Activated naive CD8-positive, alpha-beta T cell treated with anti-CD3 and anti-CD28 coated beads, Interleukin-2, amount 50 U/mL, for 24 hours (primary cell): Measurements from ENCODE around the gene TEX48.

Experiments
- ATAC-seq: fragments of 150-1000 bp; cut with Tn5 transposase; one replicate; pipeline ENCODE4 v1.10.0; 2021
- DNase-seq: peaks from one replicate; pipeline ENCODE4 v3.0.0; 2021
- H3K27ac Mint-ChIP-seq: one replicate; pipeline ENCODE4 v1.8.0; 2021; ENCODE audit warnings: mild to moderate bottlenecking, mixed read lengths
- H3K27me3 Mint-ChIP-seq: one replicate; pipeline ENCODE4 v1.8.0; 2021; ENCODE audit warnings: mixed read lengths
- H3K36me3 Mint-ChIP-seq: one replicate; pipeline ENCODE4 v1.8.0; 2021; ENCODE audit warnings: low read depth, mixed read lengths
- H3K4me1 Mint-ChIP-seq: one replicate; pipeline ENCODE4 v1.8.0; 2021; ENCODE audit warnings: mixed read lengths
- H3K4me3 Mint-ChIP-seq: one replicate; pipeline ENCODE4 v1.8.0; 2021; ENCODE audit warnings: mild to moderate bottlenecking, moderate library complexity, mixed read lengths
- H3K9me3 Mint-ChIP-seq: one replicate; pipeline ENCODE4 v1.8.0; 2021; ENCODE audit warnings: mixed read lengths

The TEX48 gene

DNA sequence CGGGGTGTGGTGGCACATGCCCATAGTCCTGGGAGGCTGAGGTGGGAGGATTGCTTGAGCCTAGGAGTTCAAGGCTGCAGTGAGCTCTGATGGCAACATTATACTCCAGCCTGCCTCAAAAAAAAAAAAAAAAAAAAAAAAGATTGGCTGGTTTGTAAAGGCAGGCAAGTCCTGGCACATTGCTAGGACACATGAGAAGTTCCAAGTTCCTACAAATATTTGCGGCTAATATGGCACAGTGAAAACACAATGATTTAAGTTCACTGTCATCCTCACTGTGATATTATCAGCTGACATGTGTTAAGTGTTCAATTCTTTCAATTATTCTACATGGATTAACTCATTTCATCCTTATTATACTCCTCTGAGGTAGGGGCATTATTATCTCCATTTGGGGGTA lies 50.8 kb downstream of the TEX48 start:
- ATAC-seq (no peak), DNase-seq (no peak)
- no peaks in the 10 kb centered on the region for H3K9me3 Mint-ChIP-seq
- H3K27me3 Mint-ChIP-seq = no peaks in the 10 kb centered on the region
- H3K27ac Mint-ChIP-seq = no peak overlapping the region
- no peaks in the 10 kb centered on the region for H3K4me1 Mint-ChIP-seq
- H3K36me3 Mint-ChIP-seq = peaks cover 53% of the 10 kb centered on the region
- no peak overlapping the region for H3K4me3 Mint-ChIP-seq

GRCh38 chr9:114629563-114630090 lies 52.4 kb downstream of the TEX48 start:
- no peak overlapping the region for H3K27ac Mint-ChIP-seq
- no peaks in the 10 kb centered on the region for H3K27me3 Mint-ChIP-seq
- ATAC-seq (no peak), DNase-seq (no peak)
- H3K4me1 Mint-ChIP-seq = no peaks in the 10 kb centered on the region
- H3K4me3 Mint-ChIP-seq = no peak overlapping the region
- no peaks in the 10 kb centered on the region for H3K9me3 Mint-ChIP-seq
- H3K36me3 Mint-ChIP-seq = peaks cover 49% of the 10 kb centered on the region

DNA sequence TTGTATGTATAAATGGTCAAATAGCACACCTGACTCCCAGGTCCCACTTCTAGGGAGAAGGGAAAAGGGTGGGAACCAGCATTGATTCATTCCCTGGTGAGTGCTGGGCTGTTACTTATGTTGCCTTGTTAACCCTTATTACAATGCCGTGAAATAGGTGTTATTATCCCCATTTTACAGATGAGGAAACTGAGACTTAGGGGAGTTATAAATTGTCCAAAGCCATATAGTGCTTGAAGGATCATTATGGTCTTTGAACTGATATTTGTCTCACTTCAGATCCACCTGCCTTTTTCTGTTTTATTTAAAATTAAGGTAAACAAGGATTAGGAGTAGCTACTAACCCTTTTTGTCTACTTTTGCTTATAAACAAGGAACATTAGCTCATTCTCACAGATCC lies 54.4 kb downstream of the TEX48 start:
- Mint-ChIP-seq H3K4me1 (no peaks in the 10 kb centered on the region), H3K9me3 (no peaks in the 10 kb centered on the region), H3K27ac (no peak overlapping the region), H3K4me3 (no peak overlapping the region), H3K36me3 (peaks cover 50% of the 10 kb centered on the region), H3K27me3 (no peaks in the 10 kb centered on the region)
- ATAC-seq = no peak
- no peak for DNase-seq

DNA sequence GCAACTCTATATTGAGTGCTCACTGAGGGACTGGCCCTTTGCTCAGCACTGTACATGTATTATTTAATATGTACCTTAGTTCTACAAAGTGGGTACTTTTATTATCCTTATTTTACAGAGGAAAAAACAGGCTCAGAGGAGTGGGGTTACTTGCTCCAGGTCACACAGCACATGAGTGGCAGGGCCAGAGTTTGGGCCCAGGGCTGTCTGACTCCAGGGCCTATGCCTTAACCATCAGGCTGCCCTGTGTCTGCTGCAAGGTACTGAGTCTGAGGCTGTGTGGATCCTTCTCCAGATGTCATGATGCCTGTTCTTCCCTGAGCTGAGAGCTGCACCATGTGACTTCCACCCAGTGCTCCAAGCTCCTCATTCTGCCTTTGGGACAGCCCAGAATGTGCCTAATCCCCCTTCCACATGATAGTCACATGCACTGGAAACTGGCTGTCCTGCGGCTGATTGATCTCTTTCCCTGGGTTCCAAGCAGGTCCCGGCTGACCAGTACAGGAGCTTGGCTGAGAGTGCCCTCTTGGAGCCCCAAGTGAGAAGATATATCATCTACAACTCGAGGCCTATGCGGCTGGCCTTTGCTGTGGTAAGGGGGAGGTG lies 55.5 kb downstream of the TEX48 start:
- Mint-ChIP-seq H3K4me3 (no peak overlapping the region), H3K4me1 (peaks cover 3% of the 10 kb centered on the region), H3K27me3 (no peaks in the 10 kb centered on the region), H3K27ac (no peak overlapping the region), H3K36me3 (peaks cover 57% of the 10 kb centered on the region), H3K9me3 (no peaks in the 10 kb centered on the region)
- no peak for ATAC-seq
- DNase-seq = no peak

GRCh38 chr9:114624677-114625076 lies 57.3 kb downstream of the TEX48 start:
- H3K27ac Mint-ChIP-seq = no peak overlapping the region

DNA sequence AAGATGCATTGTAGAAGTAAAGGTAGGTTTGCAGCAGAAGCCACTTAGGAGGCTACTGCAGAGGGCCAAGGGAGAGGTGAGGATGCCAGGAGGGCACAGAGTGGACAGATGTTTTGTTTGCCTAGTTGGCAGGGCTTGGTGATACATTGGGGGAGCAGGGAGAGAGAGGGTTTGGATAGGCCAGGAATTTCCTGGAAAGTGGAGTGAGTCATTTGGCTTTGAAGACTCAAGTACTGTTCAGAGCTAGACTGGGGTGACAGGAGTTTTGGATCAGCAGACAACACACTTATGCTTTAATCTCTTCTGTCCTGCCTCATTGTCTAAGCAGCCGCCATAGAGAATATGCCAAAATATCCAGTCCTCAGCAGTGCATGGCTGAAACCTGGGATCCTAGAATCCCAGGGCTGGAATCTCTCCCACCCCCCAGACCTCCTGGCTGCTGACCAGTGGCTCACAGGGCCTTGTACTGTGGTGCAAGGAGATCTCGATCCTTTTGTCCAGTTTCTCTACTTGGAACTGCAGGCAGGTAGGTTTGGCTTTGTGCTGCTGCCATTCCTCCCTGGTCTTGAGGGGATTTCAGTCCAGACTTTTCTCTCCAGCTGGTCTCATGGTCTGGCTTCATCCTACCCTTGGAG lies 59.9 kb downstream of the TEX48 start:
- Mint-ChIP-seq H3K36me3 (peaks cover 53% of the 10 kb centered on the region), H3K4me1 (peaks cover 26% of the 10 kb centered on the region), H3K27me3 (no peaks in the 10 kb centered on the region), H3K4me3 (no peak overlapping the region), H3K27ac (no peak overlapping the region), H3K9me3 (no peaks in the 10 kb centered on the region)
- DNase-seq (no peak), ATAC-seq (no peak)

More at GRCh38 chr9:114624677-114625076, 57.3 kb downstream of the TEX48 start:
- no peaks in the 10 kb centered on the region for H3K9me3 Mint-ChIP-seq
- no peak for ATAC-seq
- H3K4me3 Mint-ChIP-seq = no peak overlapping the region
- peaks cover 58% of the 10 kb centered on the region for H3K36me3 Mint-ChIP-seq
- H3K27me3 Mint-ChIP-seq = no peaks in the 10 kb centered on the region
- DNase-seq = no peak
- peaks cover 10% of the 10 kb centered on the region for H3K4me1 Mint-ChIP-seq

DNA sequence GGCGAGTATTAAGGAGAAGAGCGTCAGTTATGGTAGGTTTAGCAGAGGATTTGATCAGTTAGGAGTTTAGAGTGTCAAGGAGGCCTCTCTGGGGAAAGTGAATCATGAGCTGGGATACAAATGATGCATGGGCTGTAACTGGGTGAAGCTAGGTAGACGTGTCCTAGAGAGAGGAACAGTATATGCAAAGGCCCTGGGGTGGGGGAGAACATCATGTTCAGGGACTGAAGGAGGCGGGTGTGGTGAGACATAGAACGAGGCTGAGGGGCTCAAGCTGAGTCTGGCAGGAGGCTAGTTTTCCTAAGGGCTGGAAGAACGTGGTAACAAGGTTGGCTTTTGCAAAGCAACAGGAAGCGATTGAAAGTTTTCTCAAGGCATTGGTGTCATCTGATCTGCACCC lies 60.4 kb downstream of the TEX48 start:
- DNase-seq (no peak), ATAC-seq (peak; percentile 17)
- Mint-ChIP-seq H3K9me3 (no peaks in the 10 kb centered on the region), H3K36me3 (peaks cover 52% of the 10 kb centered on the region), H3K4me3 (no peak overlapping the region), H3K4me1 (peaks cover 32% of the 10 kb centered on the region), H3K27ac (no peak overlapping the region), H3K27me3 (no peaks in the 10 kb centered on the region)

DNA sequence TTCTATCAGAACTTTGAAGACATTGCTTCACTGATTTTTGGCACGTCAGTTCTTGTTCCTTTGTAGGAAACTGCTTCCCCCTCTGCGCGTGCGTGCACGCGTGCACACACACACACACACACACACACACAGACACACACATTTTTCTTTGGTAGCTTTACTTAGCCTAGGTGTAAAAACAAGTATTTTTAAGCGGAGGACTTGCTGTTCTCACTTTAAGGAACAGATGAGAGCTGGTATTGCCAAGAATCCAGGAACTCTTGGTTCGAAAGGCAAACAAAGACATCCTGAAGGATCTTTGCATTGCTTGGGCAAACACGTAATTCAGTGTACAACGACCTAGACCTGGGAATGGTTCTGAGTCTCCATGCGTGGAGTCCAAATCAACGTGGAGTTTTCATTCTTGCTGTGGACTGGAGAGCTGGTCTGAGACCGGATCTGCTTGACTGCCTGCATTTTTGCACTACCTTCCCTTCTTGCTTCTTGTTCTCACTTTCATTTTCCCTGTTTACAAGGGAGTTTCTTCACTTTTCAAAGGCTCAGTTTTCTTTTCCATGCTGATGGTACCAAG lies 62.7 kb downstream of the TEX48 start:
- H3K36me3 Mint-ChIP-seq = peaks cover 51% of the 10 kb centered on the region
- no peaks in the 10 kb centered on the region for H3K9me3 Mint-ChIP-seq
- no peak for ATAC-seq
- no peaks in the 10 kb centered on the region for H3K27me3 Mint-ChIP-seq
- peak overlapping the region; percentile 75 for H3K4me3 Mint-ChIP-seq
- DNase-seq = no peak
- H3K4me1 Mint-ChIP-seq = peaks cover 44% of the 10 kb centered on the region
- H3K27ac Mint-ChIP-seq = peak overlapping the region; percentile 91

DNA sequence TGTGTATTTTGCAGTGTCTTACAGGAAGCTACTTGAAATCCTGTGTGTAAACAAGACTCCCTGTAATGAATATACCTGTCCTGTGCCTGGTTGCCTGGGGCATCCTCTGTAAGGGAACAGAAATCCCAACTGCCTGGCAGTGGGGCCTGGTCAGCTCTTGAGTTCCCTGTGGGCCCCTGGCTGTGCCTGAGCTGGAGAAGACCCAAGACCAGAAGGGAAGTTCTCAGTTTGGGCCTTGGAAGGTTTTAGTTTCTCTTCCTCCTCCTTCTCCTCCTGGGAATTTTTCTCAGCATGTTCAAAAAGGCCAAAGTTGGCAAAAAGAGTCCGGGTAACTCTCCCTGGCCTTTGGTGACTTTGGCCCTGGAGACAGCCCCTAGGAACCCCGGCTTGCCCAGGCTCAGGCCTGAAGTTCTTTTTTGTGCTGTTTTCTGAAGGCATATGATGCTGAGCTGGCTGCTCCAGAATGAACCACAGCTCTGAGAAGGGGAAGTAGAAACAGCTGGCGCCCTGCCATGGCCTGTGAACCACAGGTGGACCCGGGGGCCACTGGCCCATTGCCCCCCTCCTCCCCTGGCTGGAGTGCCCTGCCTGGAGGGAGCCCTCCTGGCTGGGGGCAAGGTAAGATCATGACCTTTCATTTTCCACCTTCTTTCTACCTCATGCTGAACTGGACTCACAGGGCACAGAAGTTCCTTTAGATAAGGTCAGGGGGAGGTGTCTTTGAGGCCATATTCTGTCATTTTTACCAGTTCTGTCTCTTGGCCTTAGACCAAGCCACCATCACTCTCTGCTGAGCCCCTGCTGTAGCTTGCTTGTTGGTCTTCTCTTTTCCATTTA lies 65.1 kb downstream of the TEX48 start:
- H3K4me1 Mint-ChIP-seq = peaks cover 67% of the 10 kb centered on the region
- peak; percentile 55 for ATAC-seq
- peak overlapping the region; percentile 82 for H3K27ac Mint-ChIP-seq
- H3K9me3 Mint-ChIP-seq = no peaks in the 10 kb centered on the region
- H3K36me3 Mint-ChIP-seq = peaks cover 47% of the 10 kb centered on the region
- DNase-seq = peak; percentile 36
- no peaks in the 10 kb centered on the region for H3K27me3 Mint-ChIP-seq
- H3K4me3 Mint-ChIP-seq = peak overlapping the region; percentile 42
